Forelimb muscle (tissue), 1 donor: Measurements from ENCODE around the gene USP37. TPM values are rescaled to one million over a fixed set of nuclear protein-coding genes. Genes with fewer than 3 reads are reported as not detected.

Experiments used
- DNase-seq: peaks from one replicate; pipeline ENCODE4 v3.0.0-alpha.2; 2013; ENCODE audit warnings: low read depth
- polyA plus RNA-seq: library from polyadenylated mRNA; unstranded; fragments of 120-200 nt; gene quantifications from one replicate; pipeline ENCODE4 v1.2.1, GENCODE V29; 2013; ENCODE audit not compliant: insufficient read length

The USP37 gene
- polyA plus RNA-seq, 1 donor = 10.5 TPM

DNA sequence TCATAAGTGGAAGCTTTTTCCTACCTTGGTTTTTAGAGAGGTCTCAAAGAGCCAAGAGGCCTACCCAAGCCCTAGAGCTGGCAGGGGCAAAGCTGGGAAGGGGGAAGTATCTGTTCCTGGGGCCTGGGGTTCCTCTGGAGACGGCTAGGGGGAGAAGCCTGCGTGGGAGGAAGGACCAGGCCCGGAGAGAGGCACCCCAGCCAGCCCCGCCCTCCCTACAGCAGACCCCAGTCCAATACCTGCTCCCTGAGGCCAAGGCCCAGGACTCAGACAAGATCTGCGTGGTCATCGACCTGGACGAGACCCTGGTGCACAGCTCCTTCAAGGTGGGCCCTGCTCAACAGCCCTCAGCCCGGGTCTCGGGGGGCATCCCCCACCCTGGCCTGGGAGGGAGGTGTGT, 166.3 kb downstream of the USP37 start:
- no peak for DNase-seq

GRCh38 chr2:218400930-218401881, 166.9 kb downstream of the USP37 start:
- no peak for DNase-seq

Other genes starting within 250 kb of the USP37 start
- 0.15 TPM for gene CATIP, start 211.5 kb downstream of the USP37 start, polyA plus RNA-seq
- gene SLC11A1, start 186.1 kb downstream of the USP37 start, polyA plus RNA-seq = 0.37 TPM
- 95.5 TPM for gene CTDSP1, start 168.5 kb downstream of the USP37 start, polyA plus RNA-seq
- gene VIL1, start 149.2 kb downstream of the USP37 start, polyA plus RNA-seq = not detected
- 37.3 TPM for gene CNOT9, start 488 bp upstream of the USP37 start, polyA plus RNA-seq
- 63.0 TPM for gene PLCD4, start 39.5 kb upstream of the USP37 start, polyA plus RNA-seq
- gene ZNF142, start 91.3 kb upstream of the USP37 start, polyA plus RNA-seq = 12.7 TPM
- 32.9 TPM for gene BCS1L, start 91.3 kb upstream of the USP37 start, polyA plus RNA-seq
- gene RNF25, start 103.7 kb upstream of the USP37 start, polyA plus RNA-seq = 24.2 TPM
- gene STK36, start 103.7 kb upstream of the USP37 start, polyA plus RNA-seq = 30.5 TPM
- gene TTLL4, start 142.5 kb upstream of the USP37 start, polyA plus RNA-seq = 26.5 TPM
- 21.2 TPM for gene CYP27A1, start 213.8 kb upstream of the USP37 start, polyA plus RNA-seq